Tibial nerve (tissue), 4 donors: ENCODE measurements around the gene CELA1. TPM values are rescaled to one million over a fixed set of nuclear protein-coding genes. Genes with fewer than 3 reads are reported as not detected.
"Not testable (repeated sequence)": the region's sequence is repeated elsewhere in the genome, so short reads cannot be mapped to it uniquely, and the experiment has no call there.

ENCODE experiments used
- DNase-seq, 2 donors: peaks; one replicate each; pipeline ENCODE4 v3.0.0-alpha.2; 2019; ENCODE audit warnings: low spot score in 2 of 2
- H3K27ac ChIP-seq, 4 donors: fragments of 200-600 bp; sonication (generic) in 3 of 4; one replicate each; pipeline ENCODE4 v1.5.1; 2017 to 2019; ENCODE audit warnings: mild to moderate bottlenecking in 1 of 4
- H3K27me3 ChIP-seq, 2 donors: fragments of 200-600 bp; sonication (generic) in 1 of 2; one replicate each; pipeline versions ENCODE4 v1.5.1 to v1.6.0; 2017 to 2019
- H3K36me3 ChIP-seq, 3 donors: fragments of 200-600 bp; sonication (generic); one replicate each; pipeline ENCODE4 v1.5.1; 2018 to 2019
- H3K4me1 ChIP-seq, 4 donors: fragments of 200-600 bp; sonication (generic) in 3 of 4; one replicate each; pipeline ENCODE4 v1.5.1; 2017 to 2019
- H3K4me3 ChIP-seq, 4 donors: fragments of 200-600 bp; sonication (generic) in 3 of 4; one replicate each; pipeline ENCODE4 v1.5.1; 2017 to 2019; ENCODE audit warnings: mild to moderate bottlenecking in 1 of 4, moderate library complexity in 1 of 4
- H3K9me3 ChIP-seq, 4 donors: fragments of 200-600 bp; sonication (generic) in 3 of 4; one replicate each; pipeline ENCODE4 v1.5.1; 2017 to 2019
- EP300 ChIP-seq, 2 donors: sonication (generic); formaldehyde crosslinking; IDR thresholded peaks; one replicate each; pipeline ENCODE4 v1.6.1; 2017; ENCODE audit warnings: antibody characterized with exemption in 2 of 2, mild to moderate bottlenecking in 1 of 2
- POLR2A ChIP-seq, 2 donors: fragments of 450-650 bp; IDR thresholded peaks; one replicate each; pipeline ENCODE4 v1.6.1; 2017; ENCODE audit warnings: antibody characterized with exemption in 2 of 2, mild to moderate bottlenecking in 2 of 2, moderate library complexity in 2 of 2
- WGBS, 2 donors: methylation state at CpG; one replicate each; pipeline ENCODE4 v1.1.5; 2018; 5-methylcytosine and 5-hydroxymethylcytosine counted together
- total RNA-seq, 4 donors: library from RNA; depleted of rRNA; stranded (reverse); fragments of >200 nt; gene quantifications; one replicate each; pipeline ENCODE4 v1.1.0, GENCODE V29; 2016
- TF ChIP-seq, protein P1 (sequence below), 5 experiments: fragments of 200-600 bp in 3 of 5; fragments of 450-650 bp in 2 of 5; sonication (generic) in 3 of 5; IDR thresholded peaks; one replicate each; pipeline ENCODE4 v1.5.1; 2016 to 2019; ENCODE audit warnings: antibody characterized with exemption in 5 of 5, mild to moderate bottlenecking in 3 of 5, moderate library complexity in 2 of 5

The CELA1 gene
- total RNA-seq, 4 donors from 2014 or later: not detected

DNA sequence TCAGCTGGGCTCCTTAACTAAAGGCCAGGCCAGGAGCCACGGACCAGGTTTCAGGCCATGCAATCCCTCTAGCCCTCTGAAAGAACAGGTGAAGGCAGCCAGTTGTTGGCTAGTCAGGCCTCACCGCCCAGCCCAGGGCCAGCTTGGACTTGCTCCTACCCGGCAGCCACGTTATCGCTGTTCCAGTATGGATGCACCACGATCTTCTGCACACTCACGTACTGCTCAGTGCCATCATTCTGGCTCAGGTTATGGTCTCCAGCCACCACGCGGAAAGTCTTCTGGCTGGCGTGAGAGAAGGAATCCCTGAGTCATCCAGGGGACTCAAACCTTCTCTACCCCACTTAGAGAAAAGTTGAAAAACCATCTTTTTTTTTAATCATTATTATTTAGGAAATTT lies 4.1 kb downstream of the CELA1 start:
- Histone ChIP-seq H3K36me3 (no peaks in the 10 kb centered on the region), H3K4me3 (no peak overlapping the region), H3K4me1 (peaks cover 0 to 6% (median 0%) of the 10 kb centered on the region in 4 donors), H3K27me3 (no peaks in the 10 kb centered on the region), H3K27ac (no peak overlapping the region), H3K9me3 (no peaks in the 10 kb centered on the region)
- DNase-seq: no peak
- WGBS, 2 donors: 92 to 93% methylated on average over 10 of the region's 10 CpGs
- TF ChIP-seq, protein P1, sequence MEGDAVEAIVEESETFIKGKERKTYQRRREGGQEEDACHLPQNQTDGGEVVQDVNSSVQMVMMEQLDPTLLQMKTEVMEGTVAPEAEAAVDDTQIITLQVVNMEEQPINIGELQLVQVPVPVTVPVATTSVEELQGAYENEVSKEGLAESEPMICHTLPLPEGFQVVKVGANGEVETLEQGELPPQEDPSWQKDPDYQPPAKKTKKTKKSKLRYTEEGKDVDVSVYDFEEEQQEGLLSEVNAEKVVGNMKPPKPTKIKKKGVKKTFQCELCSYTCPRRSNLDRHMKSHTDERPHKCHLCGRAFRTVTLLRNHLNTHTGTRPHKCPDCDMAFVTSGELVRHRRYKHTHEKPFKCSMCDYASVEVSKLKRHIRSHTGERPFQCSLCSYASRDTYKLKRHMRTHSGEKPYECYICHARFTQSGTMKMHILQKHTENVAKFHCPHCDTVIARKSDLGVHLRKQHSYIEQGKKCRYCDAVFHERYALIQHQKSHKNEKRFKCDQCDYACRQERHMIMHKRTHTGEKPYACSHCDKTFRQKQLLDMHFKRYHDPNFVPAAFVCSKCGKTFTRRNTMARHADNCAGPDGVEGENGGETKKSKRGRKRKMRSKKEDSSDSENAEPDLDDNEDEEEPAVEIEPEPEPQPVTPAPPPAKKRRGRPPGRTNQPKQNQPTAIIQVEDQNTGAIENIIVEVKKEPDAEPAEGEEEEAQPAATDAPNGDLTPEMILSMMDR (IDR thresholded peaks at IDR 0.05): no peak
- TF ChIP-seq POLR2A (IDR thresholded peaks at IDR 0.05) (no peak), EP300 (IDR thresholded peaks at IDR 0.05) (no peak)

GRCh38 chr12:51341251-51342007 lies 5.0 kb downstream of the CELA1 start:
- Histone ChIP-seq H3K9me3 (no peaks in the 10 kb centered on the region), H3K4me1 (peaks cover 0 to 6% (median 0%) of the 10 kb centered on the region in 4 donors), H3K36me3 (no peaks in the 10 kb centered on the region), H3K4me3 (peak overlapping the region in 1 of 4 donors; percentile 20), H3K27ac (peak overlapping the region in 1 of 4 donors; percentile 46), H3K27me3 (no peaks in the 10 kb centered on the region)
- DNase-seq: peak; percentile 66 to 82
- 26 to 30% methylated on average over 9 of the region's 9 CpGs for WGBS, 2 donors
- TF ChIP-seq EP300 (IDR thresholded peaks at IDR 0.05) (peak in 1 of 2 donors; percentile 29), POLR2A (IDR thresholded peaks at IDR 0.05) (no peak)
- TF ChIP-seq, protein P1 (IDR thresholded peaks at IDR 0.05): peak; percentile 89 to 97 (median 95)

GRCh38 chr12:51339750-51340149 lies 6.7 kb downstream of the CELA1 start:
- no peaks in the 10 kb centered on the region for H3K27me3 ChIP-seq
- TF ChIP-seq, protein P1 (IDR thresholded peaks at IDR 0.05): no peak
- TF ChIP-seq EP300 (IDR thresholded peaks at IDR 0.05): no peak
- TF ChIP-seq POLR2A (IDR thresholded peaks at IDR 0.05): no peak
- no peaks in the 10 kb centered on the region for H3K9me3 ChIP-seq
- no peak overlapping the region for H3K27ac ChIP-seq
- H3K4me3 ChIP-seq: no peak overlapping the region
- peaks cover 0 to 6% (median 0%) of the 10 kb centered on the region in 4 donors for H3K4me1 ChIP-seq
- no peak for DNase-seq
- whole genome bisulfite sequencing, 2 donors: 84 to 89% methylated on average over 6 of the region's 6 CpGs
- H3K36me3 ChIP-seq: no peaks in the 10 kb centered on the region

GRCh38 chr12:51337336-51337735 lies 9.1 kb downstream of the CELA1 start:
- not testable (repeated sequence) for H3K9me3 ChIP-seq, H3K27ac ChIP-seq, H3K4me1 ChIP-seq, H3K27me3 ChIP-seq, H3K4me3 ChIP-seq, DNase-seq, H3K36me3 ChIP-seq

DNA sequence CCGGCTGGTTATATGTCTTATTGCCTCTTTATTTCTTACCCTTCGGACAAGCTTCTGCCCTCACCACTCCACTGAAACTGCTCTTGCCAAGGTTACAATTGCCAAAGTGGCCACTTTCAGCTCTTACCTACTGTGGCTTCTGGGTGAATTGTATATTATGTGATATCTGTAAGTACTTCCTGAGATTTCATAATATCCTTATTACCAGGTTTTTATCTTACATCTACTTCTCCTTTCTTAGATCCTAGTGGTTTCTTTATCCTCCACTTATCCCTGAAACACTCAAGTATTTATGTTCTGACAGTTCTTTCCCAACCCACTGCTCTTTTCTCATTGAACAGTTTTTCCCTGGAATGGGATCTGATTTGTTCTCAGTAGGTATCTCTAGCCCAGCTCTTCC lies 10.5 kb downstream of the CELA1 start:
- Histone ChIP-seq H3K27ac (no peak overlapping the region), H3K27me3 (no peaks in the 10 kb centered on the region), H3K36me3 (no peaks in the 10 kb centered on the region), H3K4me3 (no peak overlapping the region), H3K9me3 (no peaks in the 10 kb centered on the region), H3K4me1 (no peaks in the 10 kb centered on the region)
- WGBS, 2 donors: 87 to 89% methylated on average over 2 of the region's 2 CpGs
- DNase-seq: no peak
- TF ChIP-seq EP300 (IDR thresholded peaks at IDR 0.05) (no peak), POLR2A (IDR thresholded peaks at IDR 0.05) (no peak)
- TF ChIP-seq, protein P1 (IDR thresholded peaks at IDR 0.05): no peak
